Activated T-cell treated with anti-CD3 and anti-CD28 coated beads for 1 hour (primary cell): Measurements from ENCODE around the gene CALN1.
"Not testable (repeated sequence)": the region's sequence is repeated elsewhere in the genome, so short reads cannot be mapped to it uniquely, and the experiment has no call there.

ENCODE experiments used
- DNase-seq: peaks from one replicate; pipeline ENCODE4 v3.0.0-alpha.2; 2020; ENCODE audit warnings: low read depth

CALN1 gene

GRCh38 chr7:71974611-71975010 is 437.5 kb downstream of the CALN1 start:
- no peak for DNase-seq

DNA sequence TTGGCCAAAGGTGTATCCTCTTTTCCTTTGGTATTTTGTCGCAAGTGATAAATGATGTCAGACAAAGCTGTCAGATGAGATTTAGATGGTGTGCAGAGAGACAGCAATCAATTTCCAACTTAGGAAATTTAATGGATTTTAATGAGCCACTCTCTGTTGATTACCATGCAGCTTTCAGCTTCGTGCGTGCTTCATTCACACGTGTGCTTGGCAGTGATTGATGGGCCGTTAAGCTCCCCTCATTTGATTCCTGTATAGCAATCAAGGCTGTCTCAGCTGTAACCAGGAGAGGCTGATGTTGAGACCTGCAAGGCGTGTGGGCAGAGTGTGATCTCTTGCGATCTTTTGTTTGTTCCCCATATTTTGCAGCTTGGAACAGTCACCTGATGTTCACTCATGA is 439.6 kb downstream of the CALN1 start:
- DNase-seq, result no peak

GRCh38 chr7:71970725-71971124 is 441.4 kb downstream of the CALN1 start:
- no peak for DNase-seq

GRCh38 chr7:71962636-71963035 is 449.5 kb downstream of the CALN1 start:
- DNase-seq, result no peak

DNA sequence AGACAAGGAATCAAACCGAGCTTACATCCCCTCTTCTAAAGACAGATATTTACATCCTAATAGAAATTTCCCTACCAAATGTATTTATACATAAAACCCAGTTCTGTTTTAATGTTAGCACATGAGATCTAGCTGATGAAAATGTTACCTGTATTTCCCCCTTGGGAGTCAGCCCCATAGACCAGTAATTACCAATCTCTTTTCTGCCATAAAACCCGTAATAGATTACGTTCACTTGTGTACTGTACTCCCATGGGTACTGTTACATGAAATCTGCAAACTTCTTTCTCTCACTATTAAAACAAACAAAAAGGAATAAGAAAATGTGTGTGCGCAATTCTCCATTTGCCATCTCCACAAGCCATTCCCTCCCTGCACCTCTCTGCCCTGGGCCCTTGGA is 450.9 kb downstream of the CALN1 start:
- DNase-seq, result no peak

DNA sequence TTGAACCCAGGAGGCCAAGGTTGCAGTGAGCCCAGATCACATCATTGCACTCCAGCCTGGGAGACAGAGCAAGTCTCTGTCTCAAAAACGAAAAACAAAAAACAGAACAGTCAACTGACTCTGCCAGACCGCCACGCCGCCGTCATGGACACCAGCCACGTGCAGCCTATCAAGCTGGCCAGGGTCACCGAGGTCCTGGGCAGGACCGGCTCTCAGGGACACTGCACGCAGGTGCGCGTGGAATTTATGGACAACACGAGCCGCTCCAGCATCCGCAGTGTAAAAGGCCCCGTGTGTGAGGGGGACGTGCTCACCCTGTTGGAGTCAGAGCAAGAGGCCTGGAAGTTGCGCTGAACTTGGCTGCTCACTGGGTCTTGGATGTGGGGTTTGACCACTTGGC is 470.0 kb downstream of the CALN1 start:
- DNase-seq, result no peak

DNA sequence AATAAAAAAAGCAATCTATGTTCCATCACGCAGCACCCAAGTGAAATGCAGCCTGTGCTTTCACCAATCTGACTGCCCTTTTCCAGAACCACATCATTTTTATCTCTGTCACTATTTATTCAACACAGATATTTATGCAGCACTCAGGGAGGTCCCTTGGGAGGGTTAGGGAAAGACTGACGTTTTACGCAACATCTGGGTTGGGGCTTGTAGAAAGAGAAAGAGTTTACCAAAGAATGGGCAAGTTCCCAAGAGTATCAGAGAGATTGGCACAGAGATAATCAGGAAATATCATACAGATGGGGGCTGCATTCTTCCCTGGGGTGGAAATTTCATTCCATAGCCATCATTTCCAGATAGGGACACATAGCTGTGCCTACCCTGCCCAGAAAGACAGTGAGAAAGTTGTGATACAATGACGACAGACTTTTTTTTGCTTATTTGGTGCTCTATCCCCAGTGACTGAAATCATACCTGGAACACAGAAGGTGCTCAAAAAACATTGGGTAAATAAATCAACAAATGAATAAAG is 474.2 kb downstream of the CALN1 start:
- DNase-seq, result no peak

DNA sequence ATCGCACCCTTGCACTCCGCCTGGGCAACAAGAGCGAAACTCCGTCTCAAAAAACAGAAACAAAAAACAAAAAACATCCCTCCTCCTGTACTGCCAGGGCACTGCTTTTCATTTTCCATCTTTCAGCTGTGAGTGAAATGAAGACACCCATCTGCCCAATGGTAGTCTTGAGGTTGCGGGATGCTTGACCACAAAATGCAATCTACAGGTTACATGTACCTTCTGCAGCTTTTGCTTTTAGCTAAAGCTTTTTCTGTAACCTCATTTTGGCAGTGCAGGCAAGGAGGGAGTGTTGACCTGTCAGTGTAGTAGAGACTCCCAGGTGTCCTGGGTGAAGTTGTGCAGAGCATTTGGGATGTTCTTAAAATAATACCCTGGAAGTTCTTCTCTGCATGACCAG is 476.5 kb downstream of the CALN1 start:
- DNase-seq, result no peak

DNA sequence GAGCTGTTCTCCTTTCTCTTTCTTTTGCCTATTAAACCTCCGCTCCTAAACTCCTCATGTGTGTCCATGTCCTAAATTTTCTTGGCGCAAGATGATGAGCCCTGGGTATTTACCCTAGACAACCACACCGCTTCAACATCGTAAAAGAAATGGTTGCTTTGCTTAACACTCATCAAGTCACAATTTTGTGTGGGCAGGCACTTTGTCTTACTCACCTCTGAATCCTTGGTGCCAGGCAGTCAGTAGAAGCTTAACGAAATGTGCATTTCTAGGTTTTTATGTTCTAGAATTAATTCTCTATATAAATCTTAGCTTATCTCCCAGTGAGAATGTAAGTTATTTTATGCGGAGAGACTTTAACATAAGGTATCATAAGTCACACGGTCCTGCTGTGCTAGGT is 478.7 kb downstream of the CALN1 start:
- DNase-seq, result no peak

- no peak for DNase-seq
These were observed 486.5 kb downstream of the CALN1 start for GRCh38 chr7:71925663-71926062.

DNA sequence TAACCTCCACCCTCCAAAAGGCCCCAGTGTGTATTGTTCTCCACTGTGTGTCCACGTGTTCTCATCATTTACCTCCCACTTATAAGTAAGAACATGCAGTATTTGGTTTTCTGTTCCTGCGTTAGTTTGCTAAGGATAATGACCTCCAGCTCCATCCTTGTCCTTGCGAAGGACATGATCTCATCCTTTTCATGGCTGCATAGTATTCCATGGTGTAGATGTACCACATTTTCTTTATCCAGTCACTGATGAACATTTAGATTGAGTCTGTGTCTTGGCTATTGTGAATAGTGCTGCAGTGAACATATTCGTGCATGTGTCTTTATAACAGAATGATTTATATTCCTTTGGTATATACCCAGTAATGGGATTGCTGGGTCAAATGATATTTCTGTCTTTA is 497.9 kb downstream of the CALN1 start:
- DNase-seq, result not testable (repeated sequence)

GRCh38 chr7:71912476-71912875 is 499.7 kb downstream of the CALN1 start:
- no peak for DNase-seq

DNA sequence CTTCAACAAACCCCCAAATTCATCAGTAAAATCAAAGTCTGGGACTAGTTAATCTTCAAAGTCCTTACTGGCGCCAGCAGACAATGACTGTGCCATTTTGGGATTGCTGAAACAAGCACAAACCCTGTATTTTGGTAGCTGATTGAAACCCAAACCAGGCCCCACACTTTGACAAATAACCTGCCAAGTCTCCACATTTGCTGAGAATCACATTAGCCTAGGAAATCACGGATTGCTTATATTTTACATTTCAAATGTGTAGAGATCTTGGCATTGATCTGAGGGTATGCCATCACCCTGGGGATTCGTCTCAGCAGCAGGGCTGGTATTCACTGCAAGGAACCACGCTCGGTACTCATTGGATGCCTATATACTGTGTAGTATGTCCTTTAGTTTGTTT is 501.1 kb downstream of the CALN1 start:
- no peak for DNase-seq

GRCh38 chr7:71905821-71906220 is 506.3 kb downstream of the CALN1 start:
- no peak for DNase-seq

GRCh38 chr7:71904484-71904883 is 507.7 kb downstream of the CALN1 start:
- DNase-seq, result no peak

GRCh38 chr7:71900556-71900955 is 511.6 kb downstream of the CALN1 start:
- no peak for DNase-seq

- DNase-seq, result no peak
These were observed 515.6 kb downstream of the CALN1 start for GRCh38 chr7:71896535-71896934.

- no peak for DNase-seq
These were observed 526.1 kb downstream of the CALN1 start for GRCh38 chr7:71886046-71886445.

GRCh38 chr7:71885487-71885886 is 526.7 kb downstream of the CALN1 start:
- no peak for DNase-seq

DNA sequence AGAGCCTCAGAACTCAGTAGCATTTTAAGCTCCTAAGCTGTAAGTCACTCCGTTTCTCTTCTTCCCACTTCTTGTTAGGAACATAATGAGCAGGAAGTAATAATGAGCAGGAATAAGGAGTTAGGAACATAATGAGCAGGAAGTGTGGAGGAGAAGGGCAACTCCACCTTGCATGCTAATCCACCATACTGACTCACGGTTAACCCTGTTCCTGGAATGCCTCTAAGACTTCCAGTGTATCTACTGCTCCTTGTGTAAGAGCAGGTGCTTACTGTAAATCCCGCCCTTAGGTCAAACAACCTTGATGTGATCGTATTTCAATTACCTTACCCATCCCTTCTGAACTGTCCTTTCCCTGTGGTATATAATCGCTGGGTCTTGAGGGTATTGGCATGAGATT is 528.7 kb downstream of the CALN1 start:
- DNase-seq, result no peak

DNA sequence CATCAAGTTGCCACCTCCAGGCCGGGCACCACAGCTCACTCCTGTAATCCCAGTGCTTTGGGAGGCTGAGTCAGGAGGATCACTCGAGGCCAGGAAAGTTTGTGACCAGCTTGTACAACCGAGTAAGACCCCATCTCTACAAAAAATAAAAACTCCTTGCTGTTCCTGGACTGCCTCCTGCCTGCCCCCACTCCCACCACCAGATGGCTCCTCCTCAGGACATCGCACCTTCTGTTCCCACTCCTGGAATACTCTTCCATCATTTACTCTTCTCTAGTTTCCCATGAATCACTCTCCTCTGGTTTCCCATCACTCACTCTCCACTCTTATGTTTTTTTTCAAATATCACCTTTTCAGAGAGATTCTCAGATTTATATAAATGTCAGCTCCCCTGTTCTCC is 540.7 kb downstream of the CALN1 start:
- DNase-seq, result no peak

DNA sequence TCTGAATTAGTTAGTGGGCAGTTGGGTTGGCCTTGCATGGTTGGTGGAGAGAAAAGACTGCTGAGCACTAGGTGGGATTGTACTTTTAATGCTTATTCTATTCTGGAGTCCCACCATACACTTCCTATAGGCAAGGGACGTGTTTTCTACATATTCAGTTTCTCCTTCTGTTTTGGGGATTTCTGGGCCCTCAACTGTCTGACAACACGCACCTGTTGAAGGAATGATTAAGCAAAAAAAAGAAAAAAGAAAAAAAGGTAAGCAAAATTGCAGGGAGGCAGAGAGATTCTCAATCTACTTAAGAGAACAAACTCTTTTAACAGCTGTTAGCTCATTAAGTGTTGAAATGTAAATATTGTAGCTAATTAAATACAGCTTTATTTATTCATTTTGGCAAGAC is 541.3 kb downstream of the CALN1 start:
- DNase-seq, result no peak

GRCh38 chr7:71868797-71869196 is 543.3 kb downstream of the CALN1 start:
- no peak for DNase-seq

DNA sequence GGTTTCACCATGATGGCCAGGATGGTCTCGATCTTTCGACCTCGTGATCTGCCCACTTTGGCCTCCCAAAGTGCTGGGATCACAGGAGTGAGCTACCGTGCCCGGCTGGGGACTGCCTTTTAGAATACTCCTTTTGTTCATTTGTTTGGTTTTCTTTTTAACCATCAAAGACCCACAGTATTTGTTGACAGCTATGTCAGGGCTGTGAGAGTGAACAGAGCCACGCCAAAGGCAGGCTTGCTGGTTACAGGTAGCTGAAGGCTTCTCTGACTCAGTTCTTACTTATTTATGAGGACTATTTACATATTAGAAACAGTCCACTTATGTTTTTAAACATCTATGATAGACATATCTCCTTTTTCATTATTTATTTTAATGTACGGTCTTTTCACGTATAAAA is 544.5 kb downstream of the CALN1 start:
- no peak for DNase-seq

GRCh38 chr7:71865172-71865571 is 547.0 kb downstream of the CALN1 start:
- DNase-seq, result no peak
